ENCODE data around the gene TTBK1. TPM values are rescaled to one million over a fixed set of nuclear protein-coding genes. Genes with fewer than 3 reads are reported as not detected.
"Not testable (repeated sequence)": the region's sequence is repeated elsewhere in the genome, so short reads cannot be mapped to it uniquely, and the experiment has no call there.

The TTBK1 gene
- total RNA-seq, 1 donor from 2014 or later: 0.09 TPM

DNA sequence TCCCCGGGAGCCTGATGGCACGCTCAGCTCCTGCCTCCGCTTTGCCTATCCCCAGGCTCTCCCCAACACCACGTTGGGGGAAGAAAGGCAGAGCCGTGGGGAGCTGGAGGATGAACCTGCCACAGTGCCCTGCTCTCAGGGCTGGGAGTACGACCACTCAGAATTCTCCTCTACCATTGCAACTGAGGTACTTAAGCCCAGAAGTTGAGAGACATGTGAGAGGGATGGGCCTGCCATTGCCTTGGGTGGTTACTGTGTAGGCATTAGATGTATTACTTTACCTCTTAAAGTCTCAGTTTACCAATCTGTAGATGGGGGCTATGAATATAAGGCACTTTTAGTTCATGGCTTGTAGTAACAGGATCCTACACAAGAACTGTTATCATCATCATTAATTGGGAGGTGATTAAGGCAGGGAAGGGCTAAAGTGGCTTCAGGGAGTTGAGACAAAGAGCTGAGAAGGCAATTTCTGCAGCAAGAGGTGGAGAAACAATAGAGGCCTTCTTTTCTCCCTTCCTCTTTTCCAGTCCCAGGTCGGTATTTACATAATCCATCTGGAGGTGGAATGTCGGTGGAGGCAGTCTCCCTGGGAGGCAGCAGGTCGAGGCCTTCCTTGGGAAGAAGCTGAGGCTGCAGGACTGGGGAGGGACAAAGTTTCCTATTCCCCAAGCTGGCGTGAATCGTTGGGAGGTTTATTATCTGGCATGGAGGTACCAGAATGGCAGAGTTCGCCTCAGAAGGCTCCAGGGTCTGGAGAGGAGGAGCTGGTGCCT lies 55.5 kb downstream of the TTBK1 start:
- TF ChIP-seq CTCF (IDR thresholded peaks at IDR 0.05): no peak
- no peaks in the 10 kb centered on the region for H3K9me3 ChIP-seq
- H3K27me3 ChIP-seq (ENCODE audit: low read depth): peaks cover 16% of the 10 kb centered on the region
- H3K27ac ChIP-seq: no peak overlapping the region
- intact Hi-C loops (cut with DNase I): no loop called here
- no peak for ATAC-seq
- no peaks in the 10 kb centered on the region for H3K4me1 ChIP-seq
- DNase-seq: no peak
- no peak overlapping the region for H3K4me3 ChIP-seq
- H3K36me3 ChIP-seq: no peaks in the 10 kb centered on the region

- intact Hi-C loops (cut with DNase I): no loop called here
- no peak overlapping the region for H3K4me3 ChIP-seq
- TF ChIP-seq CTCF (IDR thresholded peaks at IDR 0.05): no peak
- no peaks in the 10 kb centered on the region for H3K9me3 ChIP-seq
- no peaks in the 10 kb centered on the region for H3K4me1 ChIP-seq
- DNase-seq (no peak), ATAC-seq (no peak)
- peaks cover 16% of the 10 kb centered on the region for H3K27me3 ChIP-seq (ENCODE audit: low read depth)
- H3K36me3 ChIP-seq: no peaks in the 10 kb centered on the region
- no peak overlapping the region for H3K27ac ChIP-seq
Measured at GRCh38 chr6:43299338-43300293, 56.3 kb downstream of the TTBK1 start.

DNA sequence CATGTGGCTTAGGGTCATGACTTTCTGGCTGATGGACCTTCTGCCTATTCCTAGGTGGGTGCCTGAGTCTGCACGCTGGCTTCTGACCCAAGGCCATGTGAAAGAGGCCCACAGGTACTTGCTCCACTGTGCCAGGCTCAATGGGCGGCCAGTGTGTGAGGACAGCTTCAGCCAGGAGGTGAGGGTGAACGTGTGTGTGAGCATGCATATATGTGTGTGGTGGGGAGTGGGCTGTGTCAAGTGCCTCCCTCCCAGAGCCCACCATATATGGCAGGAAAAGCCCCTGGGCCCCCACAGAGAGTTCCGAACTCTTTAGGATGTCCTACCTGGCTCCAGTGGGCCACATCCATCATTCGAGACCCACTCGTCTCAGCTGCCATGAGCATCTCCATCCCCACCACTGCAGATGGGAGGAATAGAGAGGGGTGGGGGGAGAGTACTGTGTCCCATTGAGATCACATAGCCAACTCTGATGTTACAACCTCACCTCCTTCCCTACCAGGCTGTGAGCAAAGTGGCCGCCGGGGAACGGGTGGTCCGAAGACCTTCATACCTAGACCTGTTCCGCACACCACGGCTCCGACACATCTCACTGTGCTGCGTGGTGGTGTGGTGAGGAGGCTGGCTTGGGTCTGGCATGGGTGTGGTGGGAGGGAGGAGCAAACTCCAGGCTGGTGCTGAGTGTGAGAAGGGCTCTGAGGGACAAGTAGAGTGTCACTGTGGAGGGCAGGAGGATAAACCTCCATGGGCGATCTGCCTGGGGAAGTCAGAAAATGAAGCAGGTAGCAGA lies 58.0 kb downstream of the TTBK1 start:
- Histone ChIP-seq H3K36me3 (no peaks in the 10 kb centered on the region), H3K9me3 (no peaks in the 10 kb centered on the region), H3K27ac (no peak overlapping the region), H3K4me1 (no peaks in the 10 kb centered on the region), H3K4me3 (no peak overlapping the region), H3K27me3 (ENCODE audit: low read depth) (peaks cover 16% of the 10 kb centered on the region)
- no peak for DNase-seq
- no peak for TF ChIP-seq CTCF (IDR thresholded peaks at IDR 0.05)
- intact Hi-C loops (cut with DNase I): no loop called here
- no peak for ATAC-seq

DNA sequence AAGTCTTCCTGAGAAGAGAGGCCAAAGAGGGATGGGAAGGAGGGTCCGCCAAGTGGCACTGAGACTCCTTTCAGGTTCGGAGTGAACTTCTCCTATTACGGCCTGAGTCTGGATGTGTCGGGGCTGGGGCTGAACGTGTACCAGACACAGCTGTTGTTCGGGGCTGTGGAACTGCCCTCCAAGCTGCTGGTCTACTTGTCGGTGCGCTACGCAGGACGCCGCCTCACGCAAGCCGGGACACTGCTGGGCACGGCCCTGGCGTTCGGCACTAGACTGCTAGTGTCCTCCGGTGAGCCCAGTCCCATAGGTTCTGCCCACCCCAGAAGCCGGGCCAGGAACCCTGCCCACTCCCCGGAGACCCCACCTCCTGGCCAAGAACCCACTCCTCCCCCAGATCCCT lies 58.8 kb downstream of the TTBK1 start:
- DNase-seq: no peak
- intact Hi-C loops (cut with DNase I): no loop called here
- ATAC-seq: no peak
- H3K4me1 ChIP-seq: no peaks in the 10 kb centered on the region
- H3K9me3 ChIP-seq: no peaks in the 10 kb centered on the region
- H3K27me3 ChIP-seq (ENCODE audit: low read depth): peaks cover 16% of the 10 kb centered on the region
- no peak overlapping the region for H3K27ac ChIP-seq
- no peaks in the 10 kb centered on the region for H3K36me3 ChIP-seq
- TF ChIP-seq CTCF (IDR thresholded peaks at IDR 0.05): no peak
- H3K4me3 ChIP-seq: no peak overlapping the region

GRCh38 chr6:43303006-43303405 lies 59.7 kb downstream of the TTBK1 start:
- DNase-seq; ATAC-seq; intact Hi-C loops (cut with DNase I): not testable (repeated sequence)

More at GRCh38 chr6:43303006-43303405, 59.7 kb downstream of the TTBK1 start:
- not testable (repeated sequence) for H3K4me3 ChIP-seq, H3K27ac ChIP-seq, H3K36me3 ChIP-seq, H3K9me3 ChIP-seq, H3K4me1 ChIP-seq
- H3K27me3 ChIP-seq (ENCODE audit: low read depth): peaks cover 10% of the 10 kb centered on the region
